HCT116 (cell line): Measurements from ENCODE around the gene PPP2R5B. TPM values are rescaled to one million over a fixed set of nuclear protein-coding genes. Genes with fewer than 3 reads are reported as not detected.

ENCODE experiments used
- ATAC-seq: fragments of 200-7000 bp; cut with Tn5 transposase; 2 replicates; pipeline ENCODE4 v1.9.1; 2020; ENCODE audit warnings: mild to moderate bottlenecking, moderate library complexity
- BruUV-seq: library from RNA; stranded (reverse); fragments of 400-500 nt; replicated peaks from 2 replicates; lab custom pipeline; 2021; lab: Mats Ljungman, UMichigan
- CTCF ChIA-PET: fragments of 300-600 bp; sonication (Branson Sonifier 250); formaldehyde crosslinking; loops from one replicate; lab custom pipeline; 2021; ENCODE audit warnings: antibody characterized with exemption; lab: Charles Lee
- POLR2A ChIA-PET: fragments of 300-600, 350-600 bp; sonication (Branson Sonifier 250); formaldehyde crosslinking; loops from one replicate; lab custom pipeline; 2021; ENCODE audit warnings: antibody characterized with exemption; lab: Charles Lee
- RAD21 ChIA-PET, 2 experiments: fragments of 300-600 bp; sonication (Branson Sonifier 250); formaldehyde crosslinking; loops; one replicate each; lab custom pipeline; 2023; ENCODE audit warnings: low total read pairs in 2 of 2; ENCODE audit not compliant: uncharacterized antibody in 2 of 2, unreplicated experiment in 2 of 2, low non-redundant PET in 1 of 2; lab: Charles Lee
- DNase-seq: peaks from one replicate; pipeline ENCODE4 v3.0.0-alpha.2; 2010; ENCODE audit warnings: low read depth, low spot score
- H2AFZ ChIP-seq: fragments of 200-600 bp; shearing (Covaris generic), sonication (generic); 2 replicates; pipeline ENCODE4 v1.6.1; 2017; ENCODE audit warnings: low read depth, mixed run types, mixed read lengths, antibody characterized with exemption, low read length; ENCODE audit not compliant: poor library complexity, severe bottlenecking
- H3K27ac ChIP-seq: 2 replicates; pipeline ENCODE4 v1.5.1; 2012; ENCODE audit warnings: low read depth, low read length
- H3K27me3 ChIP-seq: fragments of 200-600 bp; sonication (generic); 2 replicates; pipeline ENCODE4 v1.6.1; 2016; ENCODE audit warnings: mixed run types, low read length, mixed read lengths; ENCODE audit not compliant: insufficient read depth
- H3K36me3 ChIP-seq, 2 experiments: fragments of 200-500 bp in 1 of 2; fragments of 200-600 bp in 1 of 2; sonication (Bioruptor generic) in 1 of 2; sonication (generic) in 1 of 2; 2 replicates each; pipeline versions ENCODE4 v1.5.1 to v1.6.1; 2014 to 2016; ENCODE audit warnings: low read length in 2 of 2, inconsistent platforms in 1 of 2, mixed read lengths in 1 of 2, mixed run types in 1 of 2; ENCODE audit not compliant: insufficient read depth in 2 of 2, control insufficient read depth in 1 of 2
- H3K4me1 ChIP-seq, 2 experiments: fragments of 200-600 bp in 1 of 2; sonication (generic) in 1 of 2; 2 replicates each; pipeline versions ENCODE4 v1.5.1 to v1.6.1; 2012 to 2017; ENCODE audit warnings: low read length in 2 of 2, inconsistent platforms in 1 of 2, mild to moderate bottlenecking in 1 of 2, mixed read lengths in 1 of 2, mixed run types in 1 of 2, moderate library complexity in 1 of 2; ENCODE audit not compliant: insufficient read depth in 2 of 2, control insufficient read depth in 1 of 2
- H3K4me2 ChIP-seq: fragments of 200-600 bp; sonication (generic); 2 replicates; pipeline ENCODE4 v1.6.1; 2017; ENCODE audit warnings: mixed run types, low read length, mixed read lengths
- H3K4me3 ChIP-seq, 2 experiments: fragments of 200-600 bp in 1 of 2; sonication (generic) in 1 of 2; replicated peaks in 1 of 2; 2 replicates each; pipeline ENCODE4 v1.5.1; 2011 to 2016; ENCODE audit warnings: low read length in 2 of 2, control low read depth in 1 of 2, low read depth in 1 of 2, mild to moderate bottlenecking in 1 of 2, mixed read lengths in 1 of 2, mixed run types in 1 of 2
- H3K79me2 ChIP-seq: fragments of 200-600 bp; sonication (generic); 2 replicates; pipeline ENCODE4 v1.6.1; 2017; ENCODE audit warnings: mild to moderate bottlenecking, mixed run types, low read length, moderate library complexity, mixed read lengths; ENCODE audit not compliant: insufficient read depth
- H3K9ac ChIP-seq: fragments of 200-600 bp; sonication (generic); 2 replicates; pipeline ENCODE4 v1.6.1; 2016; ENCODE audit warnings: low read length, mixed read lengths
- H3K9me2 ChIP-seq: fragments of 200-600 bp; sonication (generic), shearing (Covaris generic); 2 replicates; pipeline ENCODE4 v1.6.1; 2017; ENCODE audit warnings: mixed run types, mild to moderate bottlenecking, moderate library complexity; ENCODE audit not compliant: insufficient read depth
- H3K9me3 ChIP-seq, 2 experiments: fragments of 200-500 bp in 1 of 2; fragments of 200-600 bp in 1 of 2; sonication (Bioruptor generic) in 1 of 2; sonication (generic) in 1 of 2; 2 replicates each; pipeline ENCODE4 v1.6.1; 2014 to 2017; ENCODE audit warnings: low read length in 2 of 2, mixed read lengths in 2 of 2, inconsistent platforms in 1 of 2, low read depth in 1 of 2, mild to moderate bottlenecking in 1 of 2, mixed run types in 1 of 2, moderate library complexity in 1 of 2; ENCODE audit not compliant: control insufficient read depth in 1 of 2, insufficient read depth in 1 of 2
- H4K20me1 ChIP-seq: fragments of 200-600 bp; sonication (generic), shearing (Covaris generic); 2 replicates; pipeline ENCODE4 v1.6.1; 2017; ENCODE audit warnings: mixed run types, mild to moderate bottlenecking, moderate library complexity; ENCODE audit not compliant: insufficient read depth
- ATF3 ChIP-seq: IDR thresholded peaks from 2 replicates; pipeline ENCODE4 v1.6.1; 2012
- CTCF ChIP-seq, 3 experiments: fragments of 200-600 bp in 1 of 3; sonication (generic) in 1 of 3; IDR thresholded peaks in 2 of 3; conservative IDR thresholded peaks in 1 of 3; 2 replicates each; pipeline ENCODE4 v1.5.1; 2012 to 2017; ENCODE audit warnings: low read depth in 2 of 3, low read length in 2 of 3, antibody characterized with exemption in 1 of 3, borderline replicate concordance in 1 of 3, control low read depth in 1 of 3, mild to moderate bottlenecking in 1 of 3, mixed read lengths in 1 of 3, mixed run types in 1 of 3, moderate library complexity in 1 of 3; ENCODE audit not compliant: insufficient read depth in 1 of 3
- JUND ChIP-seq: IDR thresholded peaks from 2 replicates; pipeline ENCODE4 v1.6.1; 2012
- MAX ChIP-seq: IDR thresholded peaks from 2 replicates; pipeline ENCODE4 v1.6.1; 2012
- RAD21 ChIP-seq: IDR thresholded peaks from 2 replicates; pipeline ENCODE4 v1.6.1; 2012; ENCODE audit warnings: low read depth, mild to moderate bottlenecking
- SRF ChIP-seq: IDR thresholded peaks from 2 replicates; pipeline ENCODE4 v1.6.1; 2012; ENCODE audit warnings: low read depth
- YY1 ChIP-seq: IDR thresholded peaks from 2 replicates; pipeline ENCODE4 v1.6.1; 2011; ENCODE audit warnings: low read length, low read depth, moderate library complexity, mild to moderate bottlenecking; ENCODE audit not compliant: insufficient replicate concordance; ENCODE audit errors: extremely low read depth
- intact Hi-C: fragments of 100-400 bp; cut with micrococcal nuclease; formaldehyde crosslinking; loops from 2 replicates; pipeline ENCODE4 v1.10.0; 2022
- total RNA-seq: library from RNA; stranded (reverse); gene quantifications from one replicate; pipeline ENCODE4 v1.2.1, GENCODE V29; 2021; ENCODE audit not compliant: unreplicated experiment

Gene PPP2R5B
- total RNA-seq, 1 experiment from 2014 or later, result 10.9 TPM

GRCh38 chr11:64917663-64917995, 6.9 kb upstream of the PPP2R5B start:
- H3K27me3 ChIP-seq, result no peaks in the 10 kb centered on the region
- TF ChIP-seq SRF (no peak), MAX (no peak), ATF3 (no peak), RAD21 (no peak), JUND (no peak)
- ChIA-PET POLR2A (no interaction called here), RAD21 (no interaction called here), CTCF (interaction anchor here (2.8 kb wide), 1 partner anchor 79 kb away, joined by 7 read pairs; the partner anchor contains the start of gene BATF2)
- H3K27ac ChIP-seq, result peak overlapping the region; percentile 69
- DNase-seq, result no peak
- no peaks in the 10 kb centered on the region for H4K20me1 ChIP-seq
- H3K9me2 ChIP-seq, result no peaks in the 10 kb centered on the region
- H3K4me1 ChIP-seq, result peaks cover 16 to 29% of the 10 kb centered on the region in 2 experiments
- intact Hi-C loops, result loop anchor here (2.0 to 10.0 kb wide), 3 partner anchors 89 to 197 kb away; partner anchors contain the start of genes SNX15, TM7SF2 and ZNHIT2
- H2AFZ ChIP-seq, result peak overlapping the region; percentile 52
- peaks cover 13% of the 10 kb centered on the region; the same call in 1 of the 2 replicates for H3K79me2 ChIP-seq
- no peak for ATAC-seq
- H3K4me2 ChIP-seq, result peak overlapping the region; percentile 100
- H3K9ac ChIP-seq, result peak overlapping the region; percentile 60
- TSS peak; percentile 95 for BruUV-seq
- peaks cover 0 to 2% of the 10 kb centered on the region in 2 experiments; a peak in 1 of 4 replicates for H3K36me3 ChIP-seq
- H3K4me3 ChIP-seq, result peak overlapping the region; percentile 58 to 82
- H3K9me3 ChIP-seq, result no peaks in the 10 kb centered on the region

- Histone ChIP-seq H3K36me3 (no peaks in the 10 kb centered on the region), H4K20me1 (no peaks in the 10 kb centered on the region), H3K4me1 (peaks cover 16 to 29% of the 10 kb centered on the region in 2 experiments), H3K27me3 (no peaks in the 10 kb centered on the region), H3K4me2 (peak overlapping the region; percentile 100), H3K9me3 (no peaks in the 10 kb centered on the region), H3K27ac (peak overlapping the region; percentile 69), H3K9ac (peak overlapping the region; percentile 60), H3K79me2 (peaks cover 13% of the 10 kb centered on the region; the same call in 1 of the 2 replicates), H3K9me2 (no peaks in the 10 kb centered on the region), H3K4me3 (peak overlapping the region; percentile 58 to 82), H2AFZ (peak overlapping the region; percentile 52)
- TF ChIP-seq YY1, result no peak
- TF ChIP-seq CTCF (IDR thresholded peaks at IDR 0.05 in 2 of 3, conservative IDR thresholded peaks at IDR 0.05 in 1 of 3; ENCODE audit: borderline replicate concordance in 1 of 3, insufficient read depth in 1 of 3, low read depth in 2 of 3, low read length in 2 of 3), result peak in 2 of 3 experiments; percentile 25 to 29; a peak in 2 of 6 replicates
- BruUV-seq, result no TSS peak
- ChIA-PET POLR2A (no interaction called here), CTCF (interaction anchor here (0.9 to 2.8 kb wide), 2 partner anchors 70 to 79 kb away, joined by 3 to 7 read pairs; partner anchors contain the start of gene BATF2), RAD21 (no interaction called here)
- intact Hi-C loops, result loop anchor here (5.0 to 10.0 kb wide), 2 partner anchors 109 to 197 kb away; partner anchors contain the start of genes SNX15, TM7SF2 and ZNHIT2
- DNase-seq (no peak), ATAC-seq (no peak)
These were observed 6.5 kb upstream of the PPP2R5B start for GRCh38 chr11:64918017-64918416.
